Astrocyte of the hippocampus (primary cell): ENCODE data around the gene ZBTB46.
"Not testable (repeated sequence)": the region's sequence is repeated elsewhere in the genome, so short reads cannot be mapped to it uniquely, and the experiment has no call there.

Source experiments
- DNase-seq: peaks from one replicate; pipeline ENCODE4 v3.0.0; 2011; ENCODE audit warnings: low read depth, low spot score

ZBTB46 gene

GRCh38 chr20:63815615-63816253, 15.3 kb downstream of the ZBTB46 start:
- DNase-seq: no peak

GRCh38 chr20:63814891-63815614, 16.0 kb downstream of the ZBTB46 start:
- no peak for DNase-seq

- no peak for DNase-seq
Observed at GRCh38 chr20:63811491-63811875, 19.6 kb downstream of the ZBTB46 start.

GRCh38 chr20:63810730-63811490, 20.2 kb downstream of the ZBTB46 start:
- no peak for DNase-seq

- DNase-seq: no peak
Observed at GRCh38 chr20:63809856-63810255, 21.2 kb downstream of the ZBTB46 start.

GRCh38 chr20:63808964-63809674, 21.9 kb downstream of the ZBTB46 start:
- no peak for DNase-seq

- no peak for DNase-seq
Observed at GRCh38 chr20:63808145-63808724, 22.8 kb downstream of the ZBTB46 start.

GRCh38 chr20:63807654-63808053, 23.4 kb downstream of the ZBTB46 start:
- DNase-seq: no peak

- DNase-seq: no peak
Observed at GRCh38 chr20:63804308-63804636, 26.8 kb downstream of the ZBTB46 start.

- DNase-seq: no peak
Observed at GRCh38 chr20:63802469-63803240, 28.4 kb downstream of the ZBTB46 start.

GRCh38 chr20:63801174-63801573, 29.9 kb downstream of the ZBTB46 start:
- not testable (repeated sequence) for DNase-seq

GRCh38 chr20:63800411-63800810, 30.7 kb downstream of the ZBTB46 start:
- DNase-seq: not testable (repeated sequence)

GRCh38 chr20:63799127-63799526, 31.9 kb downstream of the ZBTB46 start:
- peak; percentile 43 for DNase-seq

GRCh38 chr20:63797175-63797574, 33.9 kb downstream of the ZBTB46 start:
- DNase-seq: not testable (repeated sequence)

- DNase-seq: no peak
Observed at GRCh38 chr20:63795178-63795830, 35.8 kb downstream of the ZBTB46 start.

- DNase-seq: no peak
Observed at GRCh38 chr20:63794614-63795013, 36.5 kb downstream of the ZBTB46 start.

GRCh38 chr20:63792866-63793265, 38.2 kb downstream of the ZBTB46 start:
- DNase-seq: no peak

GRCh38 chr20:63791497-63792156, 39.4 kb downstream of the ZBTB46 start:
- DNase-seq: no peak

- DNase-seq: no peak
Observed at GRCh38 chr20:63790572-63791168, 40.4 kb downstream of the ZBTB46 start.
